NB4 (cell line): ENCODE results near the gene CDC26.

Experiments
- MAX ChIP-seq: IDR thresholded peaks from 2 replicates; pipeline ENCODE4 v1.6.1; 2011; ENCODE audit warnings: low read depth, low read length
- POLR2A ChIP-seq: IDR thresholded peaks from 2 replicates; pipeline ENCODE4 v1.6.1; 2011; ENCODE audit warnings: mild to moderate bottlenecking; ENCODE audit not compliant: insufficient read length; ENCODE audit errors: extremely low read depth
- TF ChIP-seq, protein P1 (sequence below): IDR thresholded peaks from one replicate; pipeline ENCODE4 v1.5.1; 2012; ENCODE audit warnings: low read depth, low read length

- no peak for TF ChIP-seq POLR2A
- TF ChIP-seq, protein P1, sequence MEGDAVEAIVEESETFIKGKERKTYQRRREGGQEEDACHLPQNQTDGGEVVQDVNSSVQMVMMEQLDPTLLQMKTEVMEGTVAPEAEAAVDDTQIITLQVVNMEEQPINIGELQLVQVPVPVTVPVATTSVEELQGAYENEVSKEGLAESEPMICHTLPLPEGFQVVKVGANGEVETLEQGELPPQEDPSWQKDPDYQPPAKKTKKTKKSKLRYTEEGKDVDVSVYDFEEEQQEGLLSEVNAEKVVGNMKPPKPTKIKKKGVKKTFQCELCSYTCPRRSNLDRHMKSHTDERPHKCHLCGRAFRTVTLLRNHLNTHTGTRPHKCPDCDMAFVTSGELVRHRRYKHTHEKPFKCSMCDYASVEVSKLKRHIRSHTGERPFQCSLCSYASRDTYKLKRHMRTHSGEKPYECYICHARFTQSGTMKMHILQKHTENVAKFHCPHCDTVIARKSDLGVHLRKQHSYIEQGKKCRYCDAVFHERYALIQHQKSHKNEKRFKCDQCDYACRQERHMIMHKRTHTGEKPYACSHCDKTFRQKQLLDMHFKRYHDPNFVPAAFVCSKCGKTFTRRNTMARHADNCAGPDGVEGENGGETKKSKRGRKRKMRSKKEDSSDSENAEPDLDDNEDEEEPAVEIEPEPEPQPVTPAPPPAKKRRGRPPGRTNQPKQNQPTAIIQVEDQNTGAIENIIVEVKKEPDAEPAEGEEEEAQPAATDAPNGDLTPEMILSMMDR = no peak
- TF ChIP-seq MAX = no peak
These were observed 37.0 kb downstream of the CDC26 start for GRCh38 chr9:113238202-113238858.
